ENCODE results near the gene SPC25. TPM values are rescaled to one million over a fixed set of nuclear protein-coding genes. Genes with fewer than 3 reads are reported as not detected.
"Not testable (repeated sequence)": the region's sequence is repeated elsewhere in the genome, so short reads cannot be mapped to it uniquely, and the experiment has no call there.

The SPC25 gene
- total RNA-seq, 6 donors from 2014 or later, result 0.63 to 5.9 (median 1.3) TPM; not detected in 1

GRCh38 chr2:168874368-168875054 lies 15.7 kb downstream of the SPC25 start:
- 86 to 87% methylated on average over 6 of the region's 6 CpGs for WGBS, 2 donors

GRCh38 chr2:168870824-168871223 lies 19.4 kb downstream of the SPC25 start:
- not testable (repeated sequence) for H3K4me3 ChIP-seq; DNase-seq; H3K4me1 ChIP-seq; H3K36me3 ChIP-seq; H3K27ac ChIP-seq; H3K27me3 ChIP-seq; ATAC-seq (ENCODE audit: low FRiP score in 2 of 2); H3K9me3 ChIP-seq
- WGBS, 2 donors, result 95 to 96% methylated on average over 4 of the region's 4 CpGs

More at GRCh38 chr2:168874368-168875054, 15.7 kb downstream of the SPC25 start:
- no peaks in the 10 kb centered on the region for H3K9me3 ChIP-seq
- H3K36me3 ChIP-seq, result no peaks in the 10 kb centered on the region
- no peak for TF ChIP-seq POLR2A (IDR thresholded peaks at IDR 0.05)
- ATAC-seq (ENCODE audit: low FRiP score in 2 of 2) (no peak), DNase-seq (no peak)
- no peak overlapping the region for H3K4me3 ChIP-seq
- H3K4me1 ChIP-seq, result no peaks in the 10 kb centered on the region
- no peaks in the 10 kb centered on the region for H3K27me3 ChIP-seq
- H3K27ac ChIP-seq, result no peak overlapping the region

GRCh38 chr2:168870369-168870768 lies 19.9 kb downstream of the SPC25 start:
- not testable (repeated sequence) for ATAC-seq (ENCODE audit: low FRiP score in 2 of 2)

GRCh38 chr2:168867164-168867563 lies 23.1 kb downstream of the SPC25 start:
- not testable (repeated sequence) for H3K27me3 ChIP-seq; ATAC-seq (ENCODE audit: low FRiP score in 2 of 2); H3K4me1 ChIP-seq; H3K27ac ChIP-seq; H3K4me3 ChIP-seq; H3K9me3 ChIP-seq; DNase-seq
- 95 to 100% methylated on average over 1 of the region's 1 CpG for WGBS, 2 donors
- H3K36me3 ChIP-seq, result peaks cover 3 to 38% (median 25%) of the 10 kb centered on the region in 4 donors

More at GRCh38 chr2:168870369-168870768, 19.9 kb downstream of the SPC25 start:
- 94 to 100% methylated on average over 1 of the region's 1 CpG for WGBS, 2 donors
- not testable (repeated sequence) for H3K27ac ChIP-seq, H3K36me3 ChIP-seq, DNase-seq, H3K27me3 ChIP-seq, H3K9me3 ChIP-seq, H3K4me1 ChIP-seq, H3K4me3 ChIP-seq

- H3K27ac ChIP-seq, result no peak overlapping the region
Observed at GRCh38 chr2:168858146-168858545, 32.1 kb downstream of the SPC25 start.

GRCh38 chr2:168855601-168856000 lies 34.6 kb downstream of the SPC25 start:
- WGBS, 2 donors, result 95 to 99% methylated on average over 3 of the region's 3 CpGs
- Histone ChIP-seq H3K36me3 (peaks cover 0 to 91% (median 15%) of the 10 kb centered on the region in 4 donors), H3K4me3 (no peak overlapping the region), H3K9me3 (no peaks in the 10 kb centered on the region), H3K4me1 (peaks cover 0 to 6% (median 0%) of the 10 kb centered on the region in 4 donors), H3K27me3 (no peaks in the 10 kb centered on the region), H3K27ac (no peak overlapping the region)
- DNase-seq (no peak), ATAC-seq (ENCODE audit: low FRiP score in 2 of 2) (no peak)
- TF ChIP-seq CTCF (IDR thresholded peaks at IDR 0.05) (no peak), POLR2A (IDR thresholded peaks at IDR 0.05) (no peak), POLR2AphosphoS5 (IDR thresholded peaks at IDR 0.05) (no peak), EP300 (IDR thresholded peaks at IDR 0.05) (no peak)

More at GRCh38 chr2:168858146-168858545, 32.1 kb downstream of the SPC25 start:
- ATAC-seq (ENCODE audit: low FRiP score in 2 of 2), result no peak
- H3K4me1 ChIP-seq, result peaks cover 0 to 6% (median 0%) of the 10 kb centered on the region in 4 donors
- no peak for DNase-seq
- no peaks in the 10 kb centered on the region for H3K27me3 ChIP-seq
- H3K36me3 ChIP-seq, result peaks cover 3 to 93% (median 21%) of the 10 kb centered on the region in 4 donors
- H3K9me3 ChIP-seq, result no peaks in the 10 kb centered on the region
- WGBS, 2 donors, result 81 to 91% methylated on average over 2 of the region's 2 CpGs
- TF ChIP-seq CTCF (IDR thresholded peaks at IDR 0.05), result no peak
- TF ChIP-seq EP300 (IDR thresholded peaks at IDR 0.05), result no peak
- no peak for TF ChIP-seq POLR2AphosphoS5 (IDR thresholded peaks at IDR 0.05)
- no peak for TF ChIP-seq POLR2A (IDR thresholded peaks at IDR 0.05)
- no peak overlapping the region for H3K4me3 ChIP-seq

- no peaks in the 10 kb centered on the region for H3K27me3 ChIP-seq
- ATAC-seq (ENCODE audit: low FRiP score in 2 of 2) (no peak), DNase-seq (no peak)
- TF ChIP-seq POLR2A (IDR thresholded peaks at IDR 0.05) (no peak), POLR2AphosphoS5 (IDR thresholded peaks at IDR 0.05) (no peak), EP300 (IDR thresholded peaks at IDR 0.05) (no peak), CTCF (IDR thresholded peaks at IDR 0.05) (no peak)
- WGBS, 2 donors, result 95 to 96% methylated on average over 5 of the region's 5 CpGs
- no peak overlapping the region for H3K27ac ChIP-seq
- no peak overlapping the region for H3K4me3 ChIP-seq
- no peaks in the 10 kb centered on the region for H3K9me3 ChIP-seq
- H3K36me3 ChIP-seq, result peaks cover 0 to 82% (median 11%) of the 10 kb centered on the region in 4 donors
- H3K4me1 ChIP-seq, result peaks cover 0 to 6% (median 0%) of the 10 kb centered on the region in 4 donors
Observed at GRCh38 chr2:168854651-168855050, 35.6 kb downstream of the SPC25 start.
